ENCODE data around the gene P3R3URF.

The P3R3URF gene

DNA sequence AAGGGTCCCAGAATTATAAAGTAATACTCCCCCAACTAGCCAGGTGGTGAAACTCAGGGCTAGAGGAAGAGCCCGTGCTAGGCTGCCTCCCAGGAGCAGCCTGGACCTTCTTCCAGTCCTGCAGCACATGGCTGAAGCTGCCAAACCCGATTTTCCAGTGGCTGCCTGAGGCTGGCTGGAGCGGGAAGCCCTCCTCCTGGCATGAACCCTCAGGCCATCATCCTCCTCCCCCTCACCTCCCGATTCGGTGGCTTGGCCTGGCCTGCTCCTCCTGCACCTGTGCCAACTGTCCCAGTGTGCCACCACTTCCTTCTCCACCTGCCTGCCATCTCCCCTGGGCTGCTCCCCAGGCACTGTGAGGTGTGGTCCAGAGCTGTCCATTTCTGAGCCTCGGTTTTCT lies 4.4 kb downstream of the P3R3URF start:
- no peak for DNase-seq

DNA sequence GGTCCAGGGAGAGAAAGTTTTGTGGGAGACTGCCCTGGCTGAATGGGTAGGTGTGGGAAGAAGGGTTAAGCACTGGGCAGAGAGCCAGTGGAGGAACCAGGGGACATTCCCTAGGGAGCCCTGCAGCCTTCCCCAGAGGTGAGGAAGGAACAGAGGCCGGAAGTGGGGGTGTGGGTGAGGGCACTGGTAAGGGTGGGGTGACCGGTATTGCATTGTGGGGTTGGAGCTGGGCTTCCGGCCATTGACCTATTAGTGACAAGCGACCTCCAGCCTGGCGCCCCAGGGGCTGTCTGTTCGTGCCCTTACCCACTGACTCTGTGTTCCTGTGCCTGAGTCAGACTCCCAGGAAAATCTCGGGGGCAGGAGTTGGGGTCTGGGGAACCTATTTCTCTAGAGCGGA lies 4.9 kb downstream of the P3R3URF start:
- no peak for DNase-seq

DNA sequence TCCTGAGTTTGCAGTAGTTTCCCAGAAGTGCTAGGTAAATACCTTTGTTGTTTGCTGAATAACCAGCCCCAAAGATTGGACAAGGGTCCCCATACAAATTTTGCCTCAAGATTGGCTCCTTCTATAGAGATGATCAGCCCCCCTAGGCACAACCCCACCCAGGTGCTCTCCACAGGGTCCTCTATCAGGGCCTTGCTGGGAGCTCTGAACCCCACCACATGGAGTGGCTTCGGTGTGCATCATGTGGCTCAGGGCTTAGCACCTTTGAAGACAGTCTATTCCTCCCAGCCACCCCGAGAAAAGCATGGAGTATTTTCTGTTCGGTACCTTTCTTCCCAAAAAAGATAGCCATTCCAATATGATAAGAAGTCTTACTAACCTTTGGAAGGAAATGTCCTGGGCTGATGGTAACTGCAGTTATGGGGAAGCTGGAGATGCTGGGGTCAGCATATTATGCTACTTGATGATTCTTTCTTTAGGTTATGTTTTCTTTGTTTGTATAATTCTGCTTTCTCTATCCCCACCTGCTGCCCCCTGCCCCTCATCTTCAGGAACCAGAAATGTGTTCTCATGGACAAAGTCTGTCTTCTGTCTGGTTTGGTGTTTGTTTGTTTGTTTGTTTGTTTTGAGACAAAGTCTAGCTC lies 6.4 kb downstream of the P3R3URF start:
- DNase-seq: no peak

DNA sequence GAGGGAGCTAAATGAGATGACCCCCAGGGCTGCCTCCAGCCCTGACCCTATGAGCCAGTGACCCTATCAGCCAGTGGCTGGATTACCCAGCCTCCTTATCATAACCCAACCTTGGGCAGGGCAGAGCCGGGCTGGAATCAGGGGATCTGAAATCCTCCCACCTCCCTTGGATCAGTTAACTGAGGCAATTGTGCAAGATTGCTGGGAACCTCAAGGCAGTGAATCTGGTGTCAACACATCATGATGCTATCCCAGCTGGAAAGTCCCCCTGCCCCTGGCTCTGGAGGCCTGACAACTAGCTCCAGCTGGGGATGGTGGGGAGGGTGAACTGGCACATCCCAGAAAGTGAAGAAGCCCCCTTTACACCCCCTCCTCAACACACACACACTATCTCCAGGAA lies 7.8 kb downstream of the P3R3URF start:
- DNase-seq: no peak

DNA sequence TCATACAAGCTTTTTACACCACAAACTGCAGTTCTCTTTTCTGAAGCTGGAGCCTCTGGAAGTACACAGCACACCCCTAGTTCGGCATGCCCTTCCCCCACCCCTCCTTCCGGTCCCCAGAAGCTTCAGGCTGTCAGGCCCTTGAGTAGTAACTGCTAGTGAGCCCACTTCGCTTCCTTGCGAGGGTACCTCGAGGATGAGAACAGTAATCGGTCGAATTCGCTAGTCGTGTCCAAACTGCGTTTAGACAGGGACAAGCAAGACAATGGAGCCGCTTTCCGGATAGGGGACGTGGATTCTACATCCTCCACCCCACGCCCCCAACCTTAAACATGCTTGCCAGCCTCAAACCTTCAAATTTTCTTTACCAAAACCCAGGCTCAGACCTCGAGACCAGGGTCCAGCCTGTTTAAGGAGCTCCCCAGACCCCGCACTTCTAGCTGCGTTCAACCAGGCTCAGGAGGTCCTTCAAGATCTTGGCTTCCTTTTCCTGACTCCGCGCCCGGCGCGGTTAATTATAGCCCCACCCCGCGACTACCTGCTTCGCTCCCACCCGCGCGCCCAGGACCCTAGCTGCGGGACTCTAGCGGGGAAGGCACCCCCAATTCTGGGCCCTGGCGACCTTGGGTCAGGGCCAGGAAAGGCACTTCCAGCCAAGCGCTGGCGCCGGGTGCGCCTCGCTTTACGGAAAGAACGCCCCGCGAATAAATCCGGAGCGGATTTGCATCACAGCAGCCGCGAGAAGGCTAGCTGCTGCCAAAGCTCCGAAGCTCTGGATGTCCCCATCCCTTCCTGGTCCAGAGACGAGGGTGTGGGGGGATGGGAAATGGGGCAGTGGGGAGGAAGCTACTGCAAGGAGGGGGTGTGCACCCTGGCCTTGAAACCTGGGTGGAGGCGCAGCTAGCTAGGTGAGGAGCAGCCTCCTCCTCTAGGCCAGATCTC lies 9.5 kb downstream of the P3R3URF start:
- no peak for DNase-seq

DNA sequence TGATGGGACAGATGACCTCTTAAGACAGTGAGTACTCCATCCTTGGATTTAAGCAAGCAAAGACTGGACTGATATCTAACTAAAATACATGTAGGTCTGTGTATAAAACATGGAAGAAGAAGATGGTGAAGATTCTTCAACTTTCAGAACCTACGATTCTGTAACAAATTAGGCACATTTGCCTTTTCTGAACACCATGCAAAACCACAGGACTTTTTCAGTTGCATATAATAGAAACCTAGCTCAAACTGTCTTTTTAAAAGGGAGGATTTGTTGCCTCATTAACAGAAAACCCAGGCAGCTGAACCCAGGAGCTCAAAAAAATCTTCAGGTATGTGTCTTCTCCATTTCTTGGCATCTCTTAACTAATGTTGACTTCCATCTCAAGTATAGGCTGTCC lies 16.1 kb downstream of the P3R3URF start:
- DNase-seq: no peak

DNA sequence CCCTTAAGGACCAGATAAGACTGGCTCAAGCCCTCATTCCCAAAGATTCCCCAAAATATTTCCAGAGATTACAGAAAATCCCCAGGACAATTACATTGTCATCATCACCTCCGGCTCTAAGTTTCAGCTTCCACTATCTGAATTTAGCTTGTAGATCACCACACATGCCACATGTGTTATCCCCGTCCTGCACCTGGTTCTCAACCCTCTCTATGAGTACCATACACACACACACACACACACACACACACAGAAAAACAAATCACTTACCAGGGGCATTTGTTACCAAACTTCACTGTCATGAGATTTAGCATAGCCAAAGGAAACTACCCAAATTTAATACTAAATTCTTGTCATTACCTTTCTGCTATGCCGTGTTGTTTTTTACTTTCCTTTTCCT lies 16.8 kb downstream of the P3R3URF start:
- no peak for DNase-seq

- DNase-seq: no peak
Observed at GRCh38 chr1:46158312-46159281, 17.7 kb downstream of the P3R3URF start.

GRCh38 chr1:46157916-46158311 lies 18.4 kb downstream of the P3R3URF start:
- no peak for DNase-seq

- DNase-seq: no peak
Observed at GRCh38 chr1:46153732-46154131, 22.6 kb downstream of the P3R3URF start.

DNA sequence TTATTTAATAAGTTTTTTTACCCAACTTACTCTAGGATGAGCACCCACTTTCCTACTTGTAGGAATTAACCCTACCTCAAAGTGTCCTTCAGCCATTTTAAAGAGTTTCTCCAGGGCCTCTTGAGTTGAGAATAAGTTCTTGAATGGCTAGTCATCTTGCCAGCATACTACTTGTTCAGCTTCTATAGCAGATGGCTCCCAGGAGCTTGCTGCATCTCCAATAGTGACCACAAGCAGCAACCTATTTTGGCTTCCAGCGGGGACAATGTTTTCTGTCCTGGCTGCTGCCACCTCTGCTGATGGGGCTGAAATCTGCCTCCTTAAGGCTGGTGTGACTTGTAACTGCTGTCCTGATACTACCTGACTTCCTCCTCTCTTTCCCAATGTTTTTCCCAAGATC lies 23.1 kb downstream of the P3R3URF start:
- DNase-seq: no peak

- no peak for DNase-seq
Observed at GRCh38 chr1:46152016-46152415, 24.3 kb downstream of the P3R3URF start.

- no peak for DNase-seq
Observed at GRCh38 chr1:46150085-46150484, 26.2 kb downstream of the P3R3URF start.

GRCh38 chr1:46148318-46148717 lies 28.0 kb downstream of the P3R3URF start:
- DNase-seq: no peak

DNA sequence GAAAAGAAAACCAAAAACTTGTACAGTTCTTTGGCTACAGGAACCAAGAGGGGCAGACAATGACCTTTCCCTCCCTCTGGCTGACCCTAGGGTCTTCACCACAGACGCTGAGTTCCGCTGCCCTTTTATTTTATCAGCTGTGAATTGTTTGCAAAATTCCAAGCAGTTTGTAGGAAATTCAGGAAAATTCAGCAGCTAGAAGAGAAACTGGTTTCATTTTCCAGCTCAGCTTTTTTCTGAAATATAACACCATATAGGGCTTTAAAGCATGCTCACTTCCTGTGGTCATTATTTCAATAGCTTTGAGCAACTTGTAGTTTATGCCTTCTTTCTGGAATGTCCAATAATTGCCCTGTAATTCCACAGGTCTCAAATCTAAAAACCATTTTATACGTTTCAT lies 38.4 kb downstream of the P3R3URF start:
- DNase-seq: no peak

GRCh38 chr1:46136711-46137110 lies 39.6 kb downstream of the P3R3URF start:
- DNase-seq: no peak

DNA sequence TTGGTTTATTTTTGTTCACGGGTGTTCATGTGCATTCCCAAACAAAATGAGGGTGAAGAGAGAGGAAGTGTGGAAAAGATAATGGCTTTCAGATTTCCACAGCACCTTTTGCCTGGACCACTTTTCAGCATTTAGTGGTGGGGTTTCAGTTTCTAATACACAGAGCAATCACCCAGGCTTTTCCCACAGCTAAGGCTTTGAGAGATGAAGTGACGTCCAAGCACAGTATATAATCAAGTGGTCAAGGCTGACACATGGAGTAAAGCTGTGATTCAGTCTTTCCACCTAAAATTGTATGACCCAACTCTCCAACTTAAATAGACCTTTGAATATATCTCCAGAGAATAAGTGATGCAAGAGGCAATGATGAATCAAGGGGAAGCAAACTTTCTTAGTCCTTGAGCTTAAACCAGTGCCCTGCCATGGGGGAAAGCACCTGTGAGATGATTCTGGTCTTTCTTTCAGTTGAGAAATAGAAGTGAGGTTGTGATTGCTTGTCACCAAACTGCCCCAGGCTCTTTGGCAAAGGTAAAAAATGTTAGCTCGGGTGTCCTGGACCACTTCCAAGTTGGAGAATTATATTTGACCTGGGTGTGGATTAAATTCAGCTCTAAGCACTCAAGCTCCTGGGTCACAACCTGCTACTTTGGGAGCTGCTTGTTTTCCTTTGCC lies 41.5 kb downstream of the P3R3URF start:
- no peak for DNase-seq

- no peak for DNase-seq
Observed at GRCh38 chr1:46133781-46134350, 42.4 kb downstream of the P3R3URF start.

DNA sequence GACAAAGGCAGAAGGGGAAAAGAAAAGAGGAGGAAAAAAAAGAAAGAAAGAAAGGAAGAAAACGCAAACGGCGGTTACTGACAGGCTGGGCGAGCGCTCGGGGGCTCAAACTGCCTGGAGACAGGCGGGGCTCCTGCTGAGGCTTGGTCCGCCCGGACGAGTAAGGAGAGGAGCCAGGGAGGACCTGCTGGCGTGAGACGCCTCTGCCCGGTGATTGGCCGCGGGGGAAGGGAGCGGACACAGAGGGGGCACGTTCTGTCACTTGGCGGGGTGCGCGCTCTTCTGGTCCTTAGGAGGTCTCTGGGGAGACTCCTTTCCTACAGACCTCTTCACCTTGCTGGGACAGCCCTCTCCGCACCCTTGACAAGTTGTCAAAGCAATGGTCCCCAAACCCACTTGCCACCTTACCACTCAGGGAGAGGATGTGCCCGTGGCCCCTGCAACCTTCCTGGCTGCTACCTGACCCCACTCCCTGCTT lies 43.1 kb downstream of the P3R3URF start:
- DNase-seq: no peak

GRCh38 chr1:46132529-46133180 lies 43.6 kb downstream of the P3R3URF start, which contains the start of gene PIK3R3:
PIK3R3 (minus strand) TSS chr1:46132629; CDS start chr1:46131952, 677 bp downstream.
- peak; percentile 92 for DNase-seq
